Stimulated activated CD8-positive, alpha-beta memory T cell treated with anti-CD3 and anti-CD28 coated beads, Interleukin-7, amount 100 ng/mL, for 1 hour (primary cell): ENCODE measurements around the gene SGCB.
"Not testable (repeated sequence)": the region's sequence is repeated elsewhere in the genome, so short reads cannot be mapped to it uniquely, and the experiment has no call there.

ENCODE experiments used
- DNase-seq, 2 donors: peaks; one replicate each; pipeline ENCODE4 v3.0.0-alpha.2; 2020; ENCODE audit warnings: low read depth in 2 of 2

Gene SGCB

GRCh38 chr4:52038103-52038912 lies at the start of gene SGCB:
TSS of gene SGCB (minus strand) at chr4:52038299. CDS start at chr4:52038259, 40 bp downstream.
- DNase-seq: peak; percentile 31 to 37

GRCh38 chr4:52086425-52086824 lies 48.3 kb upstream of the SGCB start:
- not testable (repeated sequence) for DNase-seq

GRCh38 chr4:52081216-52081615 lies 43.1 kb upstream of the SGCB start:
- DNase-seq: no peak

GRCh38 chr4:52079659-52080058 lies 41.6 kb upstream of the SGCB start:
- DNase-seq: no peak

- DNase-seq: no peak
Measured at GRCh38 chr4:52076731-52077130, 38.6 kb upstream of the SGCB start.

DNA sequence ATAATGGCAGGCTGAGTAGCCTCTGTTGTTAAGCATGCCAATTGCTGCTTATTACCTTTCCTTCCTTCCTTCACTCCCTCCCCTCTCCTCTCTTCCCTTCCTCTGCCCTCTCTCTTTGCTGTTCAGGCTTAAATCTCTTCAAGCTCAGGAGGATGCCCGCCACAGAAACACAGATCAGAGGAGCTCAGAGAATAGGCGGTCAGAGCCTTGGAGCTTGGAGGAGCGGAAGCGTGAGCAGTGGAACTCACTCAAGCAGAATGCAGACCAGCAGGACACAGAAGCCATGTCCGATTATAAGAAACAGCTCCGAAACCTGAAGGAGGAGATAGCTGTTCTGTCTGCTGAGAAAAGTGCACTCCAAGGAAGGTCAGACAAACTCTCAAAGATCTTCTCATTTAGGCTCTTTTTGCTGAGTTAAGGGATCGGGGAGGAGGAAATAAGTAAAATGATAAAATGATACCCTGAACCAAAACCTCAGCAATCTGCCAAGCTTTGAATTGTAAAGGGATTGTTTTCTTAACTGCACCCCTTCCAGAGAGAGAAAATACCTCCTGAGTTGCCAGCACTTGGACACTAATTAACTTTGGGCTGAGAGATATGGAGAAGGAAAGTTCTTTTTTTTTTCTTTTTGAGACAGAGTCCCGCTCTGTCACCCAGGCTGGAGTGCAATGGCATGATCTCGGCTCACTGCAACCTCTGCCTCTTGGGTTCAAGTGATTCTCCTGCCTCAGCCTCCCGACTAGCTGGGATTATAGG lies 33.9 kb upstream of the SGCB start:
- DNase-seq: no peak

DNA sequence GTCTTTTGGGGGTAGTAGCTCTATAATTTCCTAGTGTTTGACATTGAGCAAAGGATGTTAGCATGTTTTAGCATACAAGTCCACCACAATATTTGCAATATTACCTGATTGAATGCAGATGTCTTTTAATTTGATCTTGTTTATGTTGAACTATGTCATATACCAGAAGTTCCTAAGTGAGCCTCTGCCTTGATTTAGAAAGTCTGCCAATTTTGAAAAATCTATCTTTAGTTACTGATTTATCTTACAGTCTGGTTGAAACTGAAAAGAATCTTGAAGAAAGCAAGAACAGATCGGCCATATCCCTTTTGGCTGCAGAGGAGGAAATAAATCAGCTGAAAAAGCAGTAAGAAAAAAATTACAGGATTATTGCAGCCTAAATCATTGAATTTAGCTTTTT lies 31.5 kb upstream of the SGCB start:
- DNase-seq: no peak

- DNase-seq: no peak
Measured at GRCh38 chr4:52059372-52059771, 21.3 kb upstream of the SGCB start.

DNA sequence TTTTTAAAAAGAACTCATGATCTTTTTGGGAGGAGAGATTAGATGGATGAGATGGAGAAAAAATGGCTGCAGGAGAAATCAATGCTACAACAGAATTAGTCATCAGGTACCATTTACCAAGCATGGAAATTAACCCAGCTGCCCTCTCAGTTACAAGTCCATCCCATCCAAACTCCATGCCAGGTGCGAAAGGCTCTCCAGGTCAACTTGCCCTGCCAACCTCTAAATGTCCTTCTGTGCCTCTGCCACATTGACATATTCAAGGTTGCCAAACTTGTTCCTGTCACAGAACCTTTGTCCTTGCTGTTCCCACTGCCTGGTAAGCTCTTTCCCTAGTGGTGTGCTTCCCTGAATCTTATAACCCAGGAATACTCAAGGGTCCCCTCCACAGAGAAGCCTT lies 20.2 kb upstream of the SGCB start:
- DNase-seq: no peak

- DNase-seq: no peak
Measured at GRCh38 chr4:52057196-52057595, 19.1 kb upstream of the SGCB start.

DNA sequence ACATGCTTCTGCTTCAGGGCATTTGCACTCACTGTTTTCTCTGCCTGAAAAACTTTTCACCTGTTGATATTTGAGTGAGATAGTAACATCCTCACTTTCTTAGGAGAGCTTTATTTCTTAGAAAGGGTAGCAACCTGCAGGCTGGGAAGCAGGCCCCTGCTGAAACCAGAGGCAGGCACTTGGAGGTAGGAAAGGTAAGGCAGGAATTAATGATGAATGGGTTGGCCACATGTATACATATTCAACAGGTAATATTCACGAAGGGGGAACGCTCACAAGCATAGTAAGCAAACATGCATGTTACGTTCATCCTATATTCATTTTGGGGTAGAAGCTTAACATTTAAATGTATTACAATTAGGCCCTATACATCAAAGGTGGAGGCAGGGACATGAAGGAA lies 16.2 kb upstream of the SGCB start:
- no peak for DNase-seq

DNA sequence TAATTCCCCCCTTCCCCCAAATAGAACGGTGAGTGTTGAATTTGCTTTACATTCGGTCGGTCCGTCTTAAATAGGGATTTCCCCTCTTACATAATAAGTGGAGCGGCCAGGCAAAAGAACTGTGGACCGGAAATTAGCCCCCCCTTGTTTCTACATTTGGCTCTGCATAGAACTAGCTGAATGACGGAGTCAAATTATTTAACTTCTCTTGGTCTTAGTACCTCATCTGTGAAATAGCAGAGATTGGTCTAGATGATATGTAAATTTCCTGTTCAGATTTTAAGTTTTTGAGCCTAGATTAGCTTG lies 14.3 kb upstream of the SGCB start:
- no peak for DNase-seq

- no peak for DNase-seq
Measured at GRCh38 chr4:52051615-52052474, 13.7 kb upstream of the SGCB start.

DNA sequence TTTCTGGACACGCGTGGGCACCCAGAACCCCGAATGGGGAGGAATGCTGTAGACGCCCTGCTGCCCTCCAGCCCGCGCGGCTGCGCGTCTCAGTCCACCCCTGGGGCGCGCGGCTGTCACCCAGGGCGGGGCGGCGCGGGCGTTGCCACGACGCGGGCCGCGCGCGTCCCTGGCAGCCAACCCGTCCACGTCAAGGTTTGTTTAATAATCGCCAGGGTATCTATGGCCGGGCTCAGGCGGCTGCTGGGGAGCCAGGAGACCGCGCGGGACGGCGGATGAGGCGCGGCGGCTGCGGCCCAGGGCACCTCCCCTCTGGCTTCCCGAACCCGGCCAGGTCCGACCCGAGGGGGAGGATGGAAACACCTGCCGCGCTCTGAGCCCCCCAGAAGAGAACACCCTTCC lies 13.1 kb upstream of the SGCB start, which contains the start of gene SPATA18:
Gene SPATA18 (plus strand): TSS at position 92 of the 402 bp plus-strand sequence. CDS start 401 bp downstream, outside the sequence.
- DNase-seq: no peak

GRCh38 chr4:52049266-52049665 lies 11.2 kb upstream of the SGCB start:
- DNase-seq: no peak

GRCh38 chr4:52045028-52045427 lies 6.9 kb upstream of the SGCB start:
- no peak for DNase-seq

- DNase-seq: no peak
Measured at GRCh38 chr4:52037689-52038102, 403 bp downstream of the SGCB start.

- no peak for DNase-seq
Measured at GRCh38 chr4:52036886-52037530, 1.1 kb downstream of the SGCB start.

GRCh38 chr4:52035190-52035589 lies 2.9 kb downstream of the SGCB start:
- DNase-seq: no peak

DNA sequence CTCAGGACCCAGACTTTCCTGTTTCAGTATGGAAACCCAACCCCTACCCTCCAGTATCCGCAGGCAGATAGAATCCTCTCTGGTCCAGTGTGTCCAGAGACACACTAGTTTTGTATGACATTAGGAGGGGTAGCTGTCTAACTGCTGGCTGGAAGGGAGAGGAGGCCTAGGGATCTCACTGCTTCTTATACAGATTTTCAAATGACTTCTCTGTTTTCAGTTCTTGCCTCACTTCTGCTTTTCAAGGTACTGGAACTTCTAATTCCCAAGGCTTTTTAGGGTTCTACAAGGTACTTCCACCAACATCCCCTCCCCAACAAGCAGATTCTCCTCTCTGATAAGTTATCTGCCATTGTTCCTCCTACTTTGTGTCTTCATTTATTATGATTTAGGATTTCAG lies 6.1 kb downstream of the SGCB start:
- DNase-seq: no peak

DNA sequence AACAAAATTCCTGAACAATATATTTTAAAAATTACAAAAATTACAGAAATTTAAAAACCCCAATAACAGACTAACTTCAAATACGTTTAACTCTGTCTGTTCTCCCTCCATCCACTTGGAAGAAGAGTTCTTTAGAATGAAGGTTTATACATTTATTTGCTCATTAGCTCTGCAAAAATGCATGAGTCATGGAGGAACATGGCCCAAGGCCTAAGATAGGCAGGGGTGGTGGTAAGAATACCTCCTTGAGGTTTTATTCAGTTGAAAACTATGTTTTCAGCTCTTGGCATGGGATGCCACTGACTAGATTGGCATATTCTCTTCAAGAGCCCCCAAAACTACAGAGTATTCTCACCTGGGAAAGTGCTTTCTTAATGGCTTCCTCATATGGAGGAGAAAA lies 9.1 kb downstream of the SGCB start:
- no peak for DNase-seq
